Gastrocnemius medialis (tissue), 4 donors: ENCODE measurements around the gene TRNP1.

Experiments
- POLR2A ChIP-seq, 2 donors: fragments of 450-650 bp; IDR thresholded peaks; one replicate each; pipeline ENCODE4 v1.6.1; 2017; ENCODE audit warnings: antibody characterized with exemption in 2 of 2, mild to moderate bottlenecking in 2 of 2, moderate library complexity in 2 of 2
- TF ChIP-seq, protein P1 (sequence below), 5 experiments: fragments of 450-650 bp in 3 of 5; fragments of 200-600 bp in 2 of 5; sonication (generic) in 2 of 5; IDR thresholded peaks in 4 of 5; conservative IDR thresholded peaks in 1 of 5; 1 replicate in 4 of 5; 2 replicates in 1 of 5; pipeline ENCODE4 v1.5.1; 2016 to 2019; ENCODE audit warnings: antibody characterized with exemption in 5 of 5, mild to moderate bottlenecking in 3 of 5, moderate library complexity in 3 of 5

DNA sequence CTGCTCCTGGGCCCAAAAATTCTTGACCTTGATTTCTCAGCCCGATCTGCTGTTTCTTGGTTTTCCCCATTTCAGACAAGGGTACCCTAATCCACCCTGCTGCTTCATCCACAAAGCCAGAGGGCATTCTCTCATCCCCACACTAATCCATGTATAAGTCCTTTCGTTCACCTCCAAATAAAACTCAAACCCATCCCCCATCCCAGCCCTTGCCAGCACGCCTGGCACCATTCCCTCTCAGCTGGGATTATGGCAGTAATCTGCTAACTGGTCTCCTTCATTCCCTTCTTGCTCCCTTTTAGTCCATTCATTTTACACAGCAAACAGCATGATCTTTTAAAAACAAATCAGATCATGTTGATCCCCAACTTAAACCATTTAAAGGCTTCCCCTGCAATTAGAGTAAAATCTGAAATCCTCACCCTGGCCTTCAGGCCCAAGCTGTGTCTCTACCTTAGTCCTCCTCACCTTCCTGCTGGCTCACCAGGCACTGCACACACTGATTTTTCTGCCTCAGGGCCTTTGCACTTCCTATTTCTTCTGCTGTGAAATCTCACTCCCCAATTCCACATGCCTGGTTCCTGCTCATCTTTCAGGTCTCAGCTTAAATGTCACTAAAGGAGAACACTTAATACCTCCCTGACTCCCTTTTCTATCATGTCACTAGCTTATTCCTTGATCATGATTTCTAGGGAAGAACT lies 12.2 kb upstream of the TRNP1 start:
- TF ChIP-seq, protein P1, sequence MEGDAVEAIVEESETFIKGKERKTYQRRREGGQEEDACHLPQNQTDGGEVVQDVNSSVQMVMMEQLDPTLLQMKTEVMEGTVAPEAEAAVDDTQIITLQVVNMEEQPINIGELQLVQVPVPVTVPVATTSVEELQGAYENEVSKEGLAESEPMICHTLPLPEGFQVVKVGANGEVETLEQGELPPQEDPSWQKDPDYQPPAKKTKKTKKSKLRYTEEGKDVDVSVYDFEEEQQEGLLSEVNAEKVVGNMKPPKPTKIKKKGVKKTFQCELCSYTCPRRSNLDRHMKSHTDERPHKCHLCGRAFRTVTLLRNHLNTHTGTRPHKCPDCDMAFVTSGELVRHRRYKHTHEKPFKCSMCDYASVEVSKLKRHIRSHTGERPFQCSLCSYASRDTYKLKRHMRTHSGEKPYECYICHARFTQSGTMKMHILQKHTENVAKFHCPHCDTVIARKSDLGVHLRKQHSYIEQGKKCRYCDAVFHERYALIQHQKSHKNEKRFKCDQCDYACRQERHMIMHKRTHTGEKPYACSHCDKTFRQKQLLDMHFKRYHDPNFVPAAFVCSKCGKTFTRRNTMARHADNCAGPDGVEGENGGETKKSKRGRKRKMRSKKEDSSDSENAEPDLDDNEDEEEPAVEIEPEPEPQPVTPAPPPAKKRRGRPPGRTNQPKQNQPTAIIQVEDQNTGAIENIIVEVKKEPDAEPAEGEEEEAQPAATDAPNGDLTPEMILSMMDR (IDR thresholded peaks at IDR 0.05 in 4 of 5, conservative IDR thresholded peaks at IDR 0.05 in 1 of 5) = no peak
- no peak for TF ChIP-seq POLR2A (IDR thresholded peaks at IDR 0.05)
